GM18858 (cell line): ENCODE measurements around the gene KATNB1.
"Not testable (repeated sequence)": the region's sequence is repeated elsewhere in the genome, so short reads cannot be mapped to it uniquely, and the experiment has no call there.

Source experiments
- ATAC-seq: cut with Tn5 transposase; IDR thresholded peaks from one replicate; pipeline ENCODE4 v1.9.1; 2021; ENCODE audit not compliant: unreplicated experiment

Gene KATNB1

GRCh38 chr16:57770361-57770760, 34.8 kb downstream of the KATNB1 start:
- ATAC-seq: no peak

GRCh38 chr16:57771141-57771785, 35.7 kb downstream of the KATNB1 start:
- no peak for ATAC-seq

- ATAC-seq: no peak
Observed at GRCh38 chr16:57773019-57773418, 37.4 kb downstream of the KATNB1 start.

GRCh38 chr16:57773655-57774295, 38.2 kb downstream of the KATNB1 start:
- no peak for ATAC-seq

- ATAC-seq: no peak
Observed at GRCh38 chr16:57774705-57775285, 39.2 kb downstream of the KATNB1 start.

GRCh38 chr16:57775661-57776469, 40.3 kb downstream of the KATNB1 start:
- no peak for ATAC-seq

- ATAC-seq: no peak
Observed at GRCh38 chr16:57778658-57779057, 43.1 kb downstream of the KATNB1 start.

- not testable (repeated sequence) for ATAC-seq
Observed at GRCh38 chr16:57779836-57780235, 44.3 kb downstream of the KATNB1 start.

- ATAC-seq: no peak
Observed at GRCh38 chr16:57781349-57781740, 45.8 kb downstream of the KATNB1 start.

GRCh38 chr16:57781741-57782606, 46.4 kb downstream of the KATNB1 start:
- no peak for ATAC-seq

- not testable (repeated sequence) for ATAC-seq
Observed at GRCh38 chr16:57782607-57783055, 47.1 kb downstream of the KATNB1 start.

- no peak for ATAC-seq
Observed at GRCh38 chr16:57783116-57783515, 47.5 kb downstream of the KATNB1 start.

GRCh38 chr16:57783883-57784282, 48.3 kb downstream of the KATNB1 start:
- ATAC-seq: no peak

- ATAC-seq: no peak
Observed at GRCh38 chr16:57784334-57784733, 48.8 kb downstream of the KATNB1 start.

GRCh38 chr16:57785385-57785784, 49.8 kb downstream of the KATNB1 start:
- ATAC-seq: no peak

GRCh38 chr16:57785924-57786323, 50.4 kb downstream of the KATNB1 start:
- no peak for ATAC-seq

- no peak for ATAC-seq
Observed at GRCh38 chr16:57786632-57787518, 51.3 kb downstream of the KATNB1 start.

- ATAC-seq: no peak
Observed at GRCh38 chr16:57787519-57787905, 51.9 kb downstream of the KATNB1 start.

- ATAC-seq: no peak
Observed at GRCh38 chr16:57788252-57788841, 52.8 kb downstream of the KATNB1 start.
